MM.1S (cell line): Measurements from ENCODE around the gene BMPER.

Experiments
- DNase-seq: peaks from one replicate; pipeline ENCODE4 v3.0.0-alpha.2; 2015
- H2AFZ ChIP-seq: fragments of 300-600 bp; sonication (generic); 2 replicates; pipeline ENCODE4 v1.6.0; 2016; ENCODE audit warnings: antibody characterized with exemption, low read length
- H3F3A ChIP-seq: fragments of 300-600 bp; sonication (generic); 2 replicates; pipeline ENCODE4 v1.6.1; 2016; ENCODE audit warnings: mild to moderate bottlenecking, antibody characterized with exemption, low read length, moderate library complexity, mixed read lengths; ENCODE audit not compliant: insufficient read depth
- H3K27ac ChIP-seq: fragments of 300-600 bp; sonication (generic); 2 replicates; pipeline ENCODE4 v1.5.1; 2016; ENCODE audit warnings: mild to moderate bottlenecking, low read length
- H3K27me3 ChIP-seq: fragments of 300-600 bp; sonication (generic); replicated peaks from 2 replicates; pipeline ENCODE4 v1.6.0; 2016; ENCODE audit warnings: low read length; ENCODE audit not compliant: insufficient read depth
- H3K36me3 ChIP-seq: fragments of 300-600 bp; sonication (generic); replicated peaks from 2 replicates; pipeline ENCODE4 v1.6.1; 2016; ENCODE audit warnings: mild to moderate bottlenecking, low read length, mixed read lengths; ENCODE audit not compliant: insufficient read depth
- H3K4me1 ChIP-seq: fragments of 300-600 bp; sonication (generic); 2 replicates; pipeline ENCODE4 v1.6.1; 2016; ENCODE audit warnings: low read length, mixed read lengths
- H3K4me2 ChIP-seq: fragments of 300-600 bp; sonication (generic); 2 replicates; pipeline ENCODE4 v1.6.0; 2016; ENCODE audit warnings: low read depth, low read length
- H3K4me3 ChIP-seq: fragments of 300-600 bp; sonication (generic); 2 replicates; pipeline ENCODE4 v1.5.1; 2016; ENCODE audit warnings: low read length, mixed read lengths
- H3K79me2 ChIP-seq: fragments of 300-600 bp; sonication (generic); 2 replicates; pipeline ENCODE4 v1.6.1; 2016; ENCODE audit warnings: mixed run types, low read length, mixed read lengths
- H3K9ac ChIP-seq: fragments of 300-600 bp; sonication (generic); 2 replicates; pipeline ENCODE4 v1.6.1; 2016; ENCODE audit warnings: low read length, mixed read lengths
- H3K9me2 ChIP-seq: fragments of 300-600 bp; sonication (generic); replicated peaks from 2 replicates; pipeline ENCODE4 v1.6.1; 2016; ENCODE audit warnings: mild to moderate bottlenecking, low read length, mixed read lengths; ENCODE audit not compliant: insufficient read depth
- H3K9me3 ChIP-seq: fragments of 300-600 bp; sonication (generic); replicated peaks from 2 replicates; pipeline ENCODE4 v1.6.1; 2016; ENCODE audit warnings: mild to moderate bottlenecking, low read length, mixed read lengths; ENCODE audit not compliant: insufficient read depth
- H4K20me1 ChIP-seq: fragments of 300-600 bp; sonication (generic); 2 replicates; pipeline ENCODE4 v1.6.1; 2016; ENCODE audit warnings: mild to moderate bottlenecking, low read length, moderate library complexity, mixed read lengths; ENCODE audit not compliant: insufficient read depth
- EZH2 ChIP-seq: fragments of 300-600 bp; sonication (generic); optimal IDR thresholded peaks from 2 replicates; pipeline ENCODE3; 2017; ENCODE audit warnings: low read depth, mild to moderate bottlenecking, antibody characterized with exemption, low read length, mixed read lengths
- EZH2phosphoT487 ChIP-seq: fragments of 300-600 bp; sonication (generic); IDR thresholded peaks from 2 replicates; pipeline ENCODE4 v1.6.1; 2018; ENCODE audit warnings: antibody characterized with exemption, low read length
- TF ChIP-seq, protein P1 (sequence below): fragments of 300-600 bp; sonication (generic); IDR thresholded peaks from 2 replicates; pipeline ENCODE4 v1.5.1; 2016; ENCODE audit warnings: antibody characterized with exemption, low read length, mixed read lengths

The BMPER gene

DNA sequence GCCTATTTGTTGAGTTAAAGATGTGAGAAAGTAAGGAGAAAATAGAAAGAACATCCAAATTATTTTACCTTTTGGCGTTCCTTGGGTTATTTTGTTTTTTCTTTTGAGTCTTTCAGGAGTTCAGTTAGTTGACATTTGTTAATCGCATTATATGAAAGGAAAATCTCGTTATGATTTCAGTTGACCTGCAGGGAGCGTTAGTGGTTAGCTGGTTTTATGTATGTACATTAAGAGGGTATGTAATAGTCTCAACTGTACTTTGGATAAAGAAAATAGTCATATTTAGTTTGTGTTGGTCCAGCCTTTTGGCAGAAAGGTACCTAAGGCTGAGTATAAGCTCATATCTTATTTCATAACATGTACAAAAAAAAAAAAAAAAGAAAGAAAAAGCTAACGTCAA is 4.0 kb downstream of the BMPER start:
- H2AFZ ChIP-seq: no peak overlapping the region
- H3K4me3 ChIP-seq: no peak overlapping the region
- no peak overlapping the region for H3K9ac ChIP-seq
- H3K27me3 ChIP-seq: 0 out of 2 replicates have a peak, but pooled peaks cover 6% of the 10 kb centered on the region
- H3K4me1 ChIP-seq: no peaks in the 10 kb centered on the region
- no peak for DNase-seq
- H3K4me2 ChIP-seq: no peak overlapping the region
- no peaks in the 10 kb centered on the region for H3F3A ChIP-seq
- H3K36me3 ChIP-seq: no peaks in the 10 kb centered on the region
- TF ChIP-seq, protein P1, sequence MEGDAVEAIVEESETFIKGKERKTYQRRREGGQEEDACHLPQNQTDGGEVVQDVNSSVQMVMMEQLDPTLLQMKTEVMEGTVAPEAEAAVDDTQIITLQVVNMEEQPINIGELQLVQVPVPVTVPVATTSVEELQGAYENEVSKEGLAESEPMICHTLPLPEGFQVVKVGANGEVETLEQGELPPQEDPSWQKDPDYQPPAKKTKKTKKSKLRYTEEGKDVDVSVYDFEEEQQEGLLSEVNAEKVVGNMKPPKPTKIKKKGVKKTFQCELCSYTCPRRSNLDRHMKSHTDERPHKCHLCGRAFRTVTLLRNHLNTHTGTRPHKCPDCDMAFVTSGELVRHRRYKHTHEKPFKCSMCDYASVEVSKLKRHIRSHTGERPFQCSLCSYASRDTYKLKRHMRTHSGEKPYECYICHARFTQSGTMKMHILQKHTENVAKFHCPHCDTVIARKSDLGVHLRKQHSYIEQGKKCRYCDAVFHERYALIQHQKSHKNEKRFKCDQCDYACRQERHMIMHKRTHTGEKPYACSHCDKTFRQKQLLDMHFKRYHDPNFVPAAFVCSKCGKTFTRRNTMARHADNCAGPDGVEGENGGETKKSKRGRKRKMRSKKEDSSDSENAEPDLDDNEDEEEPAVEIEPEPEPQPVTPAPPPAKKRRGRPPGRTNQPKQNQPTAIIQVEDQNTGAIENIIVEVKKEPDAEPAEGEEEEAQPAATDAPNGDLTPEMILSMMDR: no peak
- TF ChIP-seq EZH2phosphoT487: no peak
- no peak for TF ChIP-seq EZH2
- H3K9me3 ChIP-seq: no peaks in the 10 kb centered on the region
- no peaks in the 10 kb centered on the region for H3K79me2 ChIP-seq
- no peaks in the 10 kb centered on the region for H3K9me2 ChIP-seq
- no peak overlapping the region for H3K27ac ChIP-seq
- no peaks in the 10 kb centered on the region for H4K20me1 ChIP-seq

DNA sequence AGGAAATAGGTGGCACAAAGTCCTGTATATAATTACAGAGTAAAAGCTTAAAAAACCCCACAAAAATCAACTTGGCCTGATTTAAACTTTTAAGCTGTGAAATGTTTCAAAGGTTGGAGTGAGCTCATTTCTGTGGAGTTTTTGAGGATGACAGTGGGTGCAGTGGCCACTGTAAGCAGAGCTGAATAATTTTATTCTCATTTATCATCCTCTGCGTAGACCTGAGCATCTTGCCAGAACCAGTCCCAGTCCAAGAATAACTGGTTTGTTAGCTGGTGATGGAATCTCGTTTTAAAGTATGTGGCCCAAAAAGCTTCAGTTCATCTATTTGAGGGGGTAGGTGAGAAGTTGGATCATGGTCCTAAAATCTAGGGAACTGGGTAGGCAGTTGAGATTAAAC is 4.4 kb downstream of the BMPER start:
- H3K9me2 ChIP-seq: no peaks in the 10 kb centered on the region
- no peak overlapping the region for H3K9ac ChIP-seq
- no peaks in the 10 kb centered on the region for H3K79me2 ChIP-seq
- no peaks in the 10 kb centered on the region for H3K4me1 ChIP-seq
- DNase-seq: no peak
- H3K9me3 ChIP-seq: no peaks in the 10 kb centered on the region
- no peak overlapping the region for H3K4me2 ChIP-seq
- H4K20me1 ChIP-seq: no peaks in the 10 kb centered on the region
- H2AFZ ChIP-seq: no peak overlapping the region
- TF ChIP-seq, protein P1: no peak
- TF ChIP-seq EZH2 (no peak), EZH2phosphoT487 (no peak)
- no peak overlapping the region for H3K27ac ChIP-seq
- H3K4me3 ChIP-seq: no peak overlapping the region
- H3K36me3 ChIP-seq: no peaks in the 10 kb centered on the region
- H3F3A ChIP-seq: no peaks in the 10 kb centered on the region
- 0 out of 2 replicates have a peak, but pooled peaks cover 6% of the 10 kb centered on the region for H3K27me3 ChIP-seq

DNA sequence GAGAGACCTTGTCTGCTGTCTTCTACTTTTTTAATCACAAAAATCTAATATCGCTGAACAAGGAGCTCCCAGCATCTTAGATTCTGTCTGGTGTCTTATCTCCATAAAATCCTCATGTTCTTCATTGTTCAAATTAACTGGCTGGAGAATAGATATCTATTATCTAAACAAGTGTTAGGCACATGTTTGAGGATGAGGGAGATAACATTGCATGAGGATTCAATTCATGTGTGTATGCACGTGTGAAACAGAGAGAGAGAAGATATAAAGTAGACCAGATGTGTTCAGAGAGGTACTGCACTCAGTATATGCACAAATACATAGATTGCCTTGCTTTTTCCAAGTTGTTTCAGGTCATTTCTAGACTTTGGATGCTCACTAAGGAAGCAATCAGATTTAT is 5.4 kb downstream of the BMPER start:
- no peaks in the 10 kb centered on the region for H3K79me2 ChIP-seq
- no peak overlapping the region for H3K4me3 ChIP-seq
- H3K9me2 ChIP-seq: no peaks in the 10 kb centered on the region
- no peak overlapping the region for H3K27ac ChIP-seq
- no peaks in the 10 kb centered on the region for H3K36me3 ChIP-seq
- no peaks in the 10 kb centered on the region for H3K9me3 ChIP-seq
- no peaks in the 10 kb centered on the region for H3F3A ChIP-seq
- H2AFZ ChIP-seq: no peak overlapping the region
- no peak for TF ChIP-seq EZH2phosphoT487
- no peak for TF ChIP-seq EZH2
- TF ChIP-seq, protein P1: no peak
- no peak overlapping the region for H3K9ac ChIP-seq
- no peak overlapping the region for H3K4me2 ChIP-seq
- H3K4me1 ChIP-seq: no peaks in the 10 kb centered on the region
- no peak for DNase-seq
- 0 out of 2 replicates have a peak, but pooled peaks cover 6% of the 10 kb centered on the region for H3K27me3 ChIP-seq
- H4K20me1 ChIP-seq: no peaks in the 10 kb centered on the region
